HepG2 (cell line): ENCODE data around the gene VAT1L. TPM values are rescaled to one million over a fixed set of nuclear protein-coding genes. Genes with fewer than 3 reads are reported as not detected.

ENCODE experiments used
- ARID5B ChIP-seq: IDR thresholded peaks from 2 replicates; pipeline ENCODE4 v1.4.0; 2020; ENCODE audit warnings: mild to moderate bottlenecking, missing genetic modification reagents
- ATF5 ChIP-seq: sonication (generic); formaldehyde crosslinking; IDR thresholded peaks from 2 replicates; pipeline ENCODE4 v1.4.0; 2020; ENCODE audit warnings: mild to moderate bottlenecking, low read depth, missing genetic modification reagents
- BORCS8-MEF2B ChIP-seq: sonication (generic); formaldehyde crosslinking; IDR thresholded peaks from 2 replicates; pipeline ENCODE4 v1.8.0; 2022; ENCODE audit warnings: mild to moderate bottlenecking, missing genetic modification reagents
- ELK4 ChIP-seq: sonication (generic); formaldehyde crosslinking; IDR thresholded peaks from 2 replicates; pipeline ENCODE4 v1.9.0; 2021; ENCODE audit warnings: missing genetic modification reagents, borderline replicate concordance
- FOXA3 ChIP-seq: IDR thresholded peaks from 2 replicates; pipeline ENCODE4 v1.6.1; 2016; ENCODE audit warnings: missing genetic modification reagents, missing compliant biosample characterization
- MIER3 ChIP-seq: IDR thresholded peaks from 2 replicates; pipeline ENCODE4 v1.6.1; 2016; ENCODE audit warnings: missing compliant biosample characterization, borderline replicate concordance
- PAXIP1 ChIP-seq: sonication (generic); formaldehyde crosslinking; conservative IDR thresholded peaks from 2 replicates; pipeline ENCODE4 v1.4.0; 2020; ENCODE audit warnings: mild to moderate bottlenecking, missing genetic modification reagents, moderate library complexity
- POGK ChIP-seq: sonication (generic); formaldehyde crosslinking; conservative IDR thresholded peaks from 2 replicates; pipeline ENCODE4 v1.8.0; 2022; ENCODE audit warnings: mild to moderate bottlenecking, moderate library complexity, missing genetic modification reagents
- TARDBP ChIP-seq: sonication (generic); formaldehyde crosslinking; IDR thresholded peaks from 2 replicates; pipeline ENCODE4 v1.8.0; 2022; ENCODE audit warnings: mild to moderate bottlenecking, missing genetic modification reagents
- TCF7 ChIP-seq: sonication (generic); IDR thresholded peaks from 2 replicates; pipeline ENCODE4 v1.6.1; 2016; ENCODE audit warnings: antibody characterized with exemption, low read depth
- ZNF12 ChIP-seq: sonication (generic); formaldehyde crosslinking; IDR thresholded peaks from 2 replicates; pipeline ENCODE4 v1.5.0; 2020; ENCODE audit warnings: missing genetic modification reagents
- ZNF530 ChIP-seq: sonication (generic); formaldehyde crosslinking; IDR thresholded peaks from 2 replicates; pipeline ENCODE4 v1.5.0; 2020; ENCODE audit warnings: low read depth, mild to moderate bottlenecking, missing genetic modification reagents
- ZNF644 ChIP-seq: IDR thresholded peaks from 2 replicates; pipeline ENCODE4 v1.6.1; 2016; ENCODE audit warnings: low read depth
- polyA plus RNA-seq, 8 experiments: library from polyadenylated mRNA; depleted of rRNA in 3 of 8; stranded (reverse) in 7 of 8; unstranded in 1 of 8; fragments of >200 nt; fragmentation: Illumina TruSeq in 4 of 8; extraction: Trizol in 4 of 8; gene quantifications; 2 replicates each; pipeline versions ENCODE4 v1.2.1 to v1.2.3, GENCODE V29; 2011 to 2016; ENCODE audit warnings: low read depth in 4 of 8, missing spikeins in 1 of 8, mixed read lengths in 1 of 8; ENCODE audit not compliant: insufficient read depth in 1 of 8
- total RNA-seq, 5 experiments: library from RNA; depleted of rRNA; stranded (reverse); fragments of >200 nt; fragmentation: Illumina TruSeq; extraction: Trizol; gene quantifications; 2 replicates each; pipeline ENCODE4 v1.2.3, GENCODE V29; 2016; ENCODE audit warnings: low read depth in 1 of 5

VAT1L gene
- total and polyA plus RNA-seq, 2 of the 13 experiments (the other 11 are each of a cell fraction or from before 2014, with no cell fraction given), result not detected

GRCh38 chr16:77998350-77999023 lies 210.1 kb downstream of the VAT1L start (continued):
- peak; percentile 50 for TF ChIP-seq PAXIP1 (CRISPR knock-in tag)
- TF ChIP-seq TCF7, result 0 out of 2 replicates have a peak, but pooled peaks have one; percentile 21
- peak; percentile 62 for TF ChIP-seq FOXA3 (CRISPR knock-in tag)
- TF ChIP-seq ZNF12 (CRISPR knock-in tag), result 0 out of 2 replicates have a peak, but pooled peaks have one; percentile 47
- TF ChIP-seq ZNF644 (CRISPR knock-in tag), result peak; percentile 30; the same call in 1 of the 2 replicates
- peak; percentile 38; the same call in 1 of the 2 replicates for TF ChIP-seq MIER3 (CRISPR knock-in tag)
- TF ChIP-seq ARID5B (CRISPR knock-in tag), result peak; percentile 72
- TF ChIP-seq ELK4, result no peak
- TF ChIP-seq POGK (CRISPR knock-in tag), result 0 out of 2 replicates have a peak, but pooled peaks have one; percentile 50
- no peak for TF ChIP-seq TARDBP (CRISPR knock-in tag)
- TF ChIP-seq ZNF530 (CRISPR knock-in tag), result no peak
- no peak for TF ChIP-seq ATF5 (CRISPR knock-in tag)
- no peak for TF ChIP-seq BORCS8-MEF2B (CRISPR knock-in tag)
